Activated naive CD8-positive, alpha-beta T cell treated with anti-CD3 and anti-CD28 coated beads, Interleukin-2, amount 50 U/mL, for 16 hours (primary cell): ENCODE measurements around the gene PMS2.
"Not testable (repeated sequence)": the region's sequence is repeated elsewhere in the genome, so short reads cannot be mapped to it uniquely, and the experiment has no call there.

Experiments used
- DNase-seq: peaks from one replicate; pipeline ENCODE4 v3.0.0-alpha.2; 2020; ENCODE audit warnings: low read depth, low spot score

Gene PMS2

GRCh38 chr7:6016653-6016966, 7.8 kb upstream of the PMS2 start:
- no peak for DNase-seq

- DNase-seq, result no peak
Measured at GRCh38 chr7:6015917-6016652, 7.2 kb upstream of the PMS2 start.

GRCh38 chr7:6012355-6013104, 3.7 kb upstream of the PMS2 start:
- no peak for DNase-seq

- no peak for DNase-seq
Measured at GRCh38 chr7:6011541-6011940, 2.7 kb upstream of the PMS2 start.

GRCh38 chr7:6010370-6010769, 1.5 kb upstream of the PMS2 start:
- DNase-seq, result not testable (repeated sequence)

- not testable (repeated sequence) for DNase-seq
Measured at GRCh38 chr7:6007835-6008590, 836 bp downstream of the PMS2 start.

GRCh38 chr7:6007386-6007785, 1.5 kb downstream of the PMS2 start:
- DNase-seq, result no peak

- DNase-seq, result no peak
Measured at GRCh38 chr7:5997210-5997808, 11.5 kb downstream of the PMS2 start.

- not testable (repeated sequence) for DNase-seq
Measured at GRCh38 chr7:5987061-5987460, 21.8 kb downstream of the PMS2 start.

- DNase-seq, result not testable (repeated sequence)
Measured at GRCh38 chr7:5979680-5980314, 29.1 kb downstream of the PMS2 start.

GRCh38 chr7:5973580-5973979, 35.3 kb downstream of the PMS2 start:
- not testable (repeated sequence) for DNase-seq

- DNase-seq, result not testable (repeated sequence)
Measured at GRCh38 chr7:5970347-5970911, 38.4 kb downstream of the PMS2 start, which contains the start of gene RSPH10B. Gene RSPH10B (minus strand): TSS chr7:5970689. CDS start chr7:5967116, 3,573 bp downstream.

GRCh38 chr7:5963810-5964209, 45.0 kb downstream of the PMS2 start:
- DNase-seq, result not testable (repeated sequence)

GRCh38 chr7:5963205-5963604, 45.6 kb downstream of the PMS2 start:
- not testable (repeated sequence) for DNase-seq

GRCh38 chr7:5934945-5935450, 73.9 kb downstream of the PMS2 start:
- not testable (repeated sequence) for DNase-seq

- not testable (repeated sequence) for DNase-seq
Measured at GRCh38 chr7:5931905-5932644, 76.8 kb downstream of the PMS2 start.

GRCh38 chr7:5931250-5931649, 77.6 kb downstream of the PMS2 start:
- DNase-seq, result not testable (repeated sequence)

- DNase-seq, result not testable (repeated sequence)
Measured at GRCh38 chr7:5930290-5930689, 78.6 kb downstream of the PMS2 start.

- DNase-seq, result not testable (repeated sequence)
Measured at GRCh38 chr7:5926263-5926870, 82.5 kb downstream of the PMS2 start.

- DNase-seq, result not testable (repeated sequence)
Measured at GRCh38 chr7:5924630-5925029, 84.2 kb downstream of the PMS2 start.
